K562 (cell line): ENCODE measurements around the gene PSMB8. TPM values are rescaled to one million over a fixed set of nuclear protein-coding genes. Genes with fewer than 3 reads are reported as not detected.

Experiments
- CHD2 ChIP-seq: IDR thresholded peaks from 2 replicates; pipeline ENCODE4 v1.6.1; 2011; ENCODE audit warnings: low read depth, low read length
- GATA2 ChIP-seq: sonication (generic); formaldehyde crosslinking; IDR thresholded peaks from 2 replicates; pipeline ENCODE4 v1.4.0; 2020; ENCODE audit warnings: mild to moderate bottlenecking, missing genetic modification reagents
- HDAC1 ChIP-seq, 2 experiments: fragments of 450-650 bp; IDR thresholded peaks; 2 replicates each; pipeline ENCODE4 v1.6.1; 2016 to 2017; ENCODE audit warnings: inconsistent platforms in 1 of 2, mild to moderate bottlenecking in 1 of 2, moderate library complexity in 1 of 2
- NFE2L1 ChIP-seq: fragments of 450-650 bp; IDR thresholded peaks from 2 replicates; pipeline ENCODE4 v1.6.1; 2016; ENCODE audit warnings: missing genetic modification characterization, low read depth, mild to moderate bottlenecking, missing compliant biosample characterization, moderate library complexity, borderline replicate concordance
- NRF1 ChIP-seq, 2 experiments: fragments of 450-650 bp; IDR thresholded peaks in 1 of 2; conservative IDR thresholded peaks in 1 of 2; 2 replicates each; pipeline ENCODE4 v1.6.1; 2014; ENCODE audit warnings: mild to moderate bottlenecking in 2 of 2
- OTX1 ChIP-seq: fragments of 450-650 bp; formaldehyde crosslinking; IDR thresholded peaks from 2 replicates; pipeline ENCODE4 v1.4.0; 2022; ENCODE audit warnings: mild to moderate bottlenecking
- PCBP1 ChIP-seq: fragments of 200-400 bp; formaldehyde crosslinking; IDR thresholded peaks from 2 replicates; pipeline ENCODE4 v1.6.1; 2018; ENCODE audit warnings: mild to moderate bottlenecking, low read depth, low read length; ENCODE audit not compliant: poor library complexity, severe bottlenecking
- PHF20 ChIP-seq: fragments of 450-650 bp; IDR thresholded peaks from 2 replicates; pipeline ENCODE4 v1.6.1; 2018; ENCODE audit not compliant: partially characterized antibody
- PHF21A ChIP-seq: fragments of 450-650 bp; IDR thresholded peaks from 2 replicates; pipeline ENCODE4 v1.6.1; 2017; ENCODE audit warnings: low read depth, borderline replicate concordance
- PPARD ChIP-seq: fragments of 250-450 bp; sonication (Bioruptor Pico); IDR thresholded peaks from 2 replicates; pipeline ENCODE4 v1.8.0; 2022; ENCODE audit warnings: inconsistent platforms, mild to moderate bottlenecking, moderate library complexity
- RBFOX2 ChIP-seq: fragments of 200-400 bp; formaldehyde crosslinking; IDR thresholded peaks from 2 replicates; pipeline ENCODE4 v1.6.1; 2017; ENCODE audit warnings: low read depth, mild to moderate bottlenecking, low read length, moderate library complexity
- ZNF436 ChIP-seq: fragments of 250-450, 450-650 bp; sonication (Bioruptor Pico); formaldehyde crosslinking; IDR thresholded peaks from 2 replicates; pipeline ENCODE4 v1.7.0; 2020; ENCODE audit warnings: mild to moderate bottlenecking
- polyA plus RNA-seq, 8 experiments: library from polyadenylated mRNA; depleted of rRNA in 4 of 8; stranded (reverse) in 5 of 8; unstranded in 3 of 8; fragments of >200 nt; fragmentation: Nextera tagmentation in 2 of 8; fragmentation: Illumina TruSeq in 1 of 8; extraction: Ambion mirVana in 2 of 8; extraction: Trizol in 1 of 8; gene quantifications; 2 replicates each; pipeline versions ENCODE4 v1.2.1 to v1.2.3, GENCODE V29; 2011 to 2014; ENCODE audit warnings: inconsistent platforms in 1 of 8, missing spikeins in 1 of 8
- total RNA-seq, 7 experiments: library from RNA; depleted of rRNA in 6 of 7; stranded (reverse); fragments of >200 nt in 6 of 7; fragmentation: Illumina TruSeq in 2 of 7; extraction: Trizol in 2 of 7; gene quantifications; 2 replicates each; pipeline versions ENCODE4 v1.2.1 to v1.2.3, GENCODE V29; 2011 to 2021; ENCODE audit warnings: low replicate concordance in 1 of 7
- TF ChIP-seq, protein P1 (sequence below): fragments of 250-450 bp; sonication (Bioruptor Pico); IDR thresholded peaks from 2 replicates; pipeline ENCODE4 v1.4.0; 2020; ENCODE audit warnings: mild to moderate bottlenecking, moderate library complexity
- TF ChIP-seq, protein P2 (sequence below): conservative IDR thresholded peaks from 2 replicates; pipeline ENCODE4 v1.6.1; 2011; ENCODE audit warnings: low read depth, mild to moderate bottlenecking, low read length; ENCODE audit not compliant: control insufficient read depth
- TF ChIP-seq, protein P3 (sequence below): fragments of 450-650 bp; formaldehyde crosslinking; conservative IDR thresholded peaks from 2 replicates; pipeline ENCODE4 v1.4.0; 2022; ENCODE audit warnings: mild to moderate bottlenecking, missing genetic modification characterization
- TF ChIP-seq, protein P4 (sequence below), 2 experiments: fragments of 450-650 bp; IDR thresholded peaks; 2 replicates each; pipeline ENCODE4 v1.6.1; 2016

PSMB8 gene
- total and polyA plus RNA-seq, 9 of the 15 experiments (the other 6 are each of a cell fraction or from before 2014, with no cell fraction given): 0.71 to 4.0 (median 2.4) TPM

DNA sequence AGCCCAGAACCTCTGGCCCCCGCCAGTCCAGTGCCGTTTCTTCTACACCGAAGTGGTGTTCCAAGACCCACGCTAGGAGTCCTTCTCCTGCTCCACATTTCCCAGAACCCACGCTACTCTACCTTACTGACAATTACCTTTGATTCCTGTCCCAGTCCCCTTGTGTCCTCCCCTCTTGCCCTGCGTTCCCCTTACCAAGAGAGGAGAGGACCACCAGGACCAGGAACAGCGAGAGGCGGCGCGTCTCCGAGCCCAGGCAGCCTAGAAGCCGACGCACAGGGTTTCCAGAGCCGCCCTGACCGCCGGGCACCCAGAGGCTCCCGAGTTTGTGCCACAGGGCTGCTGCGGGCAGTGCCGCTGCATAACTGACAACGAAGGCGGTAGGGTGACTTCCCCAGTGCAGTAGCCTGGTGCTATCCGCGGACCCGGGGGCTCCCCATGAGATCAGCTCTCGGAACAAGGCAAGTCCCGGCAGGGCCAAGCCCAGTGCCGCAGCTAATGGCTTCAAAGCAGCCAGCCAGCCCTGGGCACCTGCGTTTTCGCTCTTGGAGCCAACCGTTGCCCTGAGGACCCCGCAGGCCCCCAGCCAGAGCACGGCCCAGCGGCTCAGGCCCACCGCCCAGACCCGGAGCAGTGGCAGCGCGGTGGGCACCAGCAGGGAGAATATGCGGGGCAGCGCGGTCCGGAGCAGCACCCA is 9.1 kb upstream of the PSMB8 start (continued):
- TF ChIP-seq, protein P1, sequence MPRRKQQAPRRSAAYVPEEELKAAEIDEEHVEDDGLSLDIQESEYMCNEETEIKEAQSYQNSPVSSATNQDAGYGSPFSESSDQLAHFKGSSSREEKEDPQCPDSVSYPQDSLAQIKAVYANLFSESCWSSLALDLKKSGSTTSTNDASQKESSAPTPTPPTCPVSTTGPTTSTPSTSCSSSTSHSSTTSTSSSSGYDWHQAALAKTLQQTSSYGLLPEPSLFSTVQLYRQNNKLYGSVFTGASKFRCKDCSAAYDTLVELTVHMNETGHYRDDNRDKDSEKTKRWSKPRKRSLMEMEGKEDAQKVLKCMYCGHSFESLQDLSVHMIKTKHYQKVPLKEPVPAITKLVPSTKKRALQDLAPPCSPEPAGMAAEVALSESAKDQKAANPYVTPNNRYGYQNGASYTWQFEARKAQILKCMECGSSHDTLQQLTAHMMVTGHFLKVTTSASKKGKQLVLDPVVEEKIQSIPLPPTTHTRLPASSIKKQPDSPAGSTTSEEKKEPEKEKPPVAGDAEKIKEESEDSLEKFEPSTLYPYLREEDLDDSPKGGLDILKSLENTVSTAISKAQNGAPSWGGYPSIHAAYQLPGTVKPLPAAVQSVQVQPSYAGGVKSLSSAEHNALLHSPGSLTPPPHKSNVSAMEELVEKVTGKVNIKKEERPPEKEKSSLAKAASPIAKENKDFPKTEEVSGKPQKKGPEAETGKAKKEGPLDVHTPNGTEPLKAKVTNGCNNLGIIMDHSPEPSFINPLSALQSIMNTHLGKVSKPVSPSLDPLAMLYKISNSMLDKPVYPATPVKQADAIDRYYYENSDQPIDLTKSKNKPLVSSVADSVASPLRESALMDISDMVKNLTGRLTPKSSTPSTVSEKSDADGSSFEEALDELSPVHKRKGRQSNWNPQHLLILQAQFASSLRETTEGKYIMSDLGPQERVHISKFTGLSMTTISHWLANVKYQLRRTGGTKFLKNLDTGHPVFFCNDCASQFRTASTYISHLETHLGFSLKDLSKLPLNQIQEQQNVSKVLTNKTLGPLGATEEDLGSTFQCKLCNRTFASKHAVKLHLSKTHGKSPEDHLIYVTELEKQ (CRISPR knock-in tag): no peak
- TF ChIP-seq, protein P2, sequence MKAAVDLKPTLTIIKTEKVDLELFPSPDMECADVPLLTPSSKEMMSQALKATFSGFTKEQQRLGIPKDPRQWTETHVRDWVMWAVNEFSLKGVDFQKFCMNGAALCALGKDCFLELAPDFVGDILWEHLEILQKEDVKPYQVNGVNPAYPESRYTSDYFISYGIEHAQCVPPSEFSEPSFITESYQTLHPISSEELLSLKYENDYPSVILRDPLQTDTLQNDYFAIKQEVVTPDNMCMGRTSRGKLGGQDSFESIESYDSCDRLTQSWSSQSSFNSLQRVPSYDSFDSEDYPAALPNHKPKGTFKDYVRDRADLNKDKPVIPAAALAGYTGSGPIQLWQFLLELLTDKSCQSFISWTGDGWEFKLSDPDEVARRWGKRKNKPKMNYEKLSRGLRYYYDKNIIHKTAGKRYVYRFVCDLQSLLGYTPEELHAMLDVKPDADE: no peak
- TF ChIP-seq NFE2L1 (tag) (no peak), PCBP1 (peak; percentile 64), NRF1 (conservative IDR thresholded peaks at IDR 0.05 in 1 of 2, IDR thresholded peaks at IDR 0.05 in 1 of 2) (no peak), ZNF436 (CRISPR knock-in tag) (no peak), GATA2 (CRISPR knock-in tag) (no peak), PPARD (CRISPR knock-in tag) (no peak), RBFOX2 (no peak), CHD2 (no peak), PHF20 (peak; percentile 18), OTX1 (CRISPR knock-in tag) (no peak), PHF21A (no peak), HDAC1 (IDR thresholded peaks at IDR 0.05) (no peak)
- TF ChIP-seq, protein P3, sequence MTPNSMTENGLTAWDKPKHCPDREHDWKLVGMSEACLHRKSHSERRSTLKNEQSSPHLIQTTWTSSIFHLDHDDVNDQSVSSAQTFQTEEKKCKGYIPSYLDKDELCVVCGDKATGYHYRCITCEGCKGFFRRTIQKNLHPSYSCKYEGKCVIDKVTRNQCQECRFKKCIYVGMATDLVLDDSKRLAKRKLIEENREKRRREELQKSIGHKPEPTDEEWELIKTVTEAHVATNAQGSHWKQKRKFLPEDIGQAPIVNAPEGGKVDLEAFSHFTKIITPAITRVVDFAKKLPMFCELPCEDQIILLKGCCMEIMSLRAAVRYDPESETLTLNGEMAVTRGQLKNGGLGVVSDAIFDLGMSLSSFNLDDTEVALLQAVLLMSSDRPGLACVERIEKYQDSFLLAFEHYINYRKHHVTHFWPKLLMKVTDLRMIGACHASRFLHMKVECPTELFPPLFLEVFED (CRISPR knock-in tag): no peak
- TF ChIP-seq, protein P4, sequence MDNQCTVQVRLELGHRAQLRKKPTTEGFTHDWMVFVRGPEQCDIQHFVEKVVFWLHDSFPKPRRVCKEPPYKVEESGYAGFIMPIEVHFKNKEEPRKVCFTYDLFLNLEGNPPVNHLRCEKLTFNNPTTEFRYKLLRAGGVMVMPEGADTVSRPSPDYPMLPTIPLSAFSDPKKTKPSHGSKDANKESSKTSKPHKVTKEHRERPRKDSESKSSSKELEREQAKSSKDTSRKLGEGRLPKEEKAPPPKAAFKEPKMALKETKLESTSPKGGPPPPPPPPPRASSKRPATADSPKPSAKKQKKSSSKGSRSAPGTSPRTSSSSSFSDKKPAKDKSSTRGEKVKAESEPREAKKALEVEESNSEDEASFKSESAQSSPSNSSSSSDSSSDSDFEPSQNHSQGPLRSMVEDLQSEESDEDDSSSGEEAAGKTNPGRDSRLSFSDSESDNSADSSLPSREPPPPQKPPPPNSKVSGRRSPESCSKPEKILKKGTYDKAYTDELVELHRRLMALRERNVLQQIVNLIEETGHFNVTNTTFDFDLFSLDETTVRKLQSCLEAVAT (IDR thresholded peaks at IDR 0.05): no peak
